Kidney (tissue), 14 donors: ENCODE data around the gene ARL4C. TPM values are rescaled to one million over a fixed set of nuclear protein-coding genes. Genes with fewer than 3 reads are reported as not detected.
"Not testable (repeated sequence)": the region's sequence is repeated elsewhere in the genome, so short reads cannot be mapped to it uniquely, and the experiment has no call there.

Experiments
- DNase-seq, 5 donors: peaks; one replicate each; pipeline ENCODE4 v3.0.0-alpha.2; 2013 to 2020
- FAIRE-seq: peaks from 2 replicates; lab custom pipeline; 2012; peaks lifted over from hg19 to GRCh38; lab: Jason Lieb, UNC
- H3K27ac ChIP-seq, 2 donors: one replicate each; pipeline ENCODE4 v1.7.0; 2013; ENCODE audit warnings: low read depth in 2 of 2, low read length in 2 of 2, inconsistent platforms in 1 of 2
- H3K27me3 ChIP-seq: one replicate; pipeline ENCODE4 v1.7.1; 2013; ENCODE audit warnings: low read length, inconsistent platforms; ENCODE audit not compliant: control insufficient read depth, insufficient read depth
- H3K36me3 ChIP-seq, 3 donors: one replicate each; pipeline versions ENCODE4 v1.7.0 to v1.7.1; 2013; ENCODE audit warnings: low read length in 3 of 3, control low read depth in 1 of 3, inconsistent platforms in 1 of 3; ENCODE audit not compliant: insufficient read depth in 3 of 3, control insufficient read depth in 2 of 3
- H3K4me1 ChIP-seq, 3 donors: one replicate each; pipeline versions ENCODE4 v1.7.0 to v1.7.1; 2013; ENCODE audit warnings: low read length in 3 of 3, inconsistent platforms in 1 of 3, low read depth in 1 of 3; ENCODE audit not compliant: control insufficient read depth in 2 of 3, insufficient read depth in 2 of 3
- H3K4me3 ChIP-seq, 3 donors: one replicate each; pipeline versions ENCODE4 v1.7.0 to v1.8.1; 2013; ENCODE audit warnings: low read length in 3 of 3, control low read depth in 1 of 3, inconsistent platforms in 1 of 3
- H3K9ac ChIP-seq, 3 donors: one replicate each; pipeline versions ENCODE4 v1.7.0 to v1.7.1; 2013; ENCODE audit warnings: low read length in 3 of 3, control low read depth in 1 of 3, inconsistent platforms in 1 of 3
- H3K9me3 ChIP-seq, 3 donors: one replicate each; pipeline versions ENCODE4 v1.7.0 to v1.7.1; 2013; ENCODE audit warnings: low read length in 3 of 3, control low read depth in 1 of 3, inconsistent platforms in 1 of 3; ENCODE audit not compliant: control insufficient read depth in 2 of 3, insufficient read depth in 1 of 3
- intact Hi-C: fragments of 100-400 bp; cut with DNase I; formaldehyde crosslinking; loops from one replicate; pipeline ENCODE4 v1.11.1; 2022
- polyA plus RNA-seq: library from polyadenylated mRNA; stranded (reverse); fragments of 350-450 nt; fragmentation: Illumina TruSeq; extraction: RNeasy Lipid Tissue Mini Kit (QIAGEN cat#74804); gene quantifications from one replicate; pipeline ENCODE4 v1.2.3, GENCODE V29; 2014; ENCODE audit warnings: low read depth, low replicate concordance; ENCODE audit not compliant: insufficient read depth
- total RNA-seq: library from RNA; stranded (reverse); fragmentation: NEBNext Ultra II Directional; extraction: Animal tissue kit (Norgen Biotek cat#: 25700); gene quantifications from one replicate; pipeline ENCODE4 v1.2.1, GENCODE V29; 2021
- TF ChIP-seq, protein P1 (sequence below): IDR thresholded peaks from 3 replicates; pipeline ENCODE4 v1.5.1; 2012; ENCODE audit warnings: mild to moderate bottlenecking, moderate library complexity, borderline replicate concordance; ENCODE audit not compliant: insufficient read depth; ENCODE audit errors: extremely low read depth
- donor health status: control.
- donor health status: control.
- donor health status: control.
- donor health status: control.
- donor health status: control.
- donor health status: DM: yes; HTN: yes; CAD: no.
- donor health status: Normal renal cell carcinoma (clear cell type).

The ARL4C gene
- total and polyA plus RNA-seq, 2 donors from 2014 or later, result 2.7 to 62.0 TPM

- Histone ChIP-seq H3K36me3 (no peaks in the 10 kb centered on the region), H3K4me1 (no peaks in the 10 kb centered on the region), H3K9ac (no peak overlapping the region), H3K27ac (no peak overlapping the region), H3K27me3 (no peaks in the 10 kb centered on the region), H3K4me3 (no peak overlapping the region), H3K9me3 (no peaks in the 10 kb centered on the region)
- TF ChIP-seq, protein P1, sequence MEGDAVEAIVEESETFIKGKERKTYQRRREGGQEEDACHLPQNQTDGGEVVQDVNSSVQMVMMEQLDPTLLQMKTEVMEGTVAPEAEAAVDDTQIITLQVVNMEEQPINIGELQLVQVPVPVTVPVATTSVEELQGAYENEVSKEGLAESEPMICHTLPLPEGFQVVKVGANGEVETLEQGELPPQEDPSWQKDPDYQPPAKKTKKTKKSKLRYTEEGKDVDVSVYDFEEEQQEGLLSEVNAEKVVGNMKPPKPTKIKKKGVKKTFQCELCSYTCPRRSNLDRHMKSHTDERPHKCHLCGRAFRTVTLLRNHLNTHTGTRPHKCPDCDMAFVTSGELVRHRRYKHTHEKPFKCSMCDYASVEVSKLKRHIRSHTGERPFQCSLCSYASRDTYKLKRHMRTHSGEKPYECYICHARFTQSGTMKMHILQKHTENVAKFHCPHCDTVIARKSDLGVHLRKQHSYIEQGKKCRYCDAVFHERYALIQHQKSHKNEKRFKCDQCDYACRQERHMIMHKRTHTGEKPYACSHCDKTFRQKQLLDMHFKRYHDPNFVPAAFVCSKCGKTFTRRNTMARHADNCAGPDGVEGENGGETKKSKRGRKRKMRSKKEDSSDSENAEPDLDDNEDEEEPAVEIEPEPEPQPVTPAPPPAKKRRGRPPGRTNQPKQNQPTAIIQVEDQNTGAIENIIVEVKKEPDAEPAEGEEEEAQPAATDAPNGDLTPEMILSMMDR, result no peak
- DNase-seq (no peak), FAIRE-seq (no peak)
- intact Hi-C loops, result no loop called here
Measured at GRCh38 chr2:234459401-234460009, 37.4 kb downstream of the ARL4C start.

GRCh38 chr2:234458466-234458865 lies 38.4 kb downstream of the ARL4C start:
- H3K36me3 ChIP-seq, result no peaks in the 10 kb centered on the region
- TF ChIP-seq, protein P1, result no peak
- H3K27ac ChIP-seq, result no peak overlapping the region
- H3K9ac ChIP-seq, result no peak overlapping the region
- intact Hi-C loops, result no loop called here
- no peak overlapping the region for H3K4me3 ChIP-seq
- H3K9me3 ChIP-seq, result no peaks in the 10 kb centered on the region
- DNase-seq (no peak), FAIRE-seq (no peak)
- H3K4me1 ChIP-seq, result no peaks in the 10 kb centered on the region
- H3K27me3 ChIP-seq, result no peaks in the 10 kb centered on the region

DNA sequence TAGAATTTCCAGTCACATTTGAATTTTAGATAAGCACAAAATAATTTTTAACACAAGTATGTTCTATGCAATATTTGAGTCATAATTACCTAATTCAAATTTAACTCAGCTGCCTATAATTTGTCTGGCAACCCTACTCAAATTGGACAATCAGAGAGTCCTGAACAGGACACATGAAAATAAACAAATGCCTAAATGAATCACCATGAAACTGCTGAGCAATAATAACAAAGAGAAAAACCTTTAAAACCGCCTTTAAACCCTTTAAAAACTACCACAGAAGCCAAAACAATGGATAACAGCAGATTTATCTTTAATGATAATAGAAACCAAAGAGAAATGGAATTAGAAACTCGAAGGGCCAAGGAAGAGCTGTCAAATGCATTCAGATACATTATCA lies 39.5 kb downstream of the ARL4C start:
- FAIRE-seq (no peak), DNase-seq (no peak)
- intact Hi-C loops, result no loop called here
- H3K4me3 ChIP-seq, result no peak overlapping the region
- no peaks in the 10 kb centered on the region for H3K9me3 ChIP-seq
- H3K27me3 ChIP-seq, result no peaks in the 10 kb centered on the region
- no peak overlapping the region for H3K27ac ChIP-seq
- TF ChIP-seq, protein P1, result no peak
- no peaks in the 10 kb centered on the region for H3K4me1 ChIP-seq
- no peak overlapping the region for H3K9ac ChIP-seq
- no peaks in the 10 kb centered on the region for H3K36me3 ChIP-seq

GRCh38 chr2:234455246-234455645 lies 41.6 kb downstream of the ARL4C start:
- intact Hi-C loops, FAIRE-seq, H3K27ac ChIP-seq, H3K4me1 ChIP-seq, H3K4me3 ChIP-seq, H3K9ac ChIP-seq, DNase-seq, H3K9me3 ChIP-seq, H3K36me3 ChIP-seq, H3K27me3 ChIP-seq: not testable (repeated sequence)
